NT2/D1 (cell line): Measurements from ENCODE around the gene SHISA7.

Source experiments
- YY1 ChIP-seq: IDR thresholded peaks from 2 replicates; pipeline ENCODE4 v1.6.1; 2011; ENCODE audit not compliant: insufficient read length, insufficient read depth
- ZNF274 ChIP-seq: IDR thresholded peaks from 2 replicates; pipeline ENCODE4 v1.6.1; 2011; ENCODE audit warnings: mild to moderate bottlenecking, low read depth, low read length

DNA sequence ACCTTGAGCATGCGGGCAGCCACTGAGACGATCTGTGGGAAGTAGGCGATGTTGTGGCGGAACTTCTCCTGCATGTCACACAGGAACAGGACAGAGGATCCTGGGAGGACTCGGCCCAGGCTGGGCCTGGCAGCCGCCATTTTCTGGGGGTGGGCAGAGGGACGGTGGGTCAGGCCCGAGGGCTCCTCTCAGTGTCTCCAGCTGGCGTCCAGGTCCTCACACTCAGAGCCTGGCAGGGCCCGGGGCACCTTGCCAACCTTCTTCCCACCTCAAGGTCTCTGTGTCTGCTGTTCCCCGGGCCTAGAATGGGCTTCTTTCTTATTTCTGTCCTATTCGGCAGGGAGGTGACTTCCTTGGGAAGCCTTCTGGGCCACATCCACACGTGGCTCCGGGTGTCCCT is 13.2 kb upstream of the SHISA7 start:
- no peak for TF ChIP-seq ZNF274
- TF ChIP-seq YY1: no peak
